Peyer's patch (tissue), 4 donors: Measurements from ENCODE around the gene RSPO1.

ENCODE experiments used
- POLR2A ChIP-seq, 2 donors: fragments of 450-650 bp; IDR thresholded peaks; one replicate each; pipeline ENCODE4 v1.5.1; 2017; ENCODE audit warnings: antibody characterized with exemption in 2 of 2, mild to moderate bottlenecking in 2 of 2, moderate library complexity in 2 of 2
- TF ChIP-seq, protein P1 (sequence below), 6 experiments: fragments of 450-650 bp in 4 of 6; fragments of 200-600 bp in 2 of 6; sonication (generic) in 1 of 6; IDR thresholded peaks; one replicate each; pipeline ENCODE4 v1.5.1; 2017 to 2019; ENCODE audit warnings: antibody characterized with exemption in 6 of 6, mild to moderate bottlenecking in 3 of 6, moderate library complexity in 1 of 6

DNA sequence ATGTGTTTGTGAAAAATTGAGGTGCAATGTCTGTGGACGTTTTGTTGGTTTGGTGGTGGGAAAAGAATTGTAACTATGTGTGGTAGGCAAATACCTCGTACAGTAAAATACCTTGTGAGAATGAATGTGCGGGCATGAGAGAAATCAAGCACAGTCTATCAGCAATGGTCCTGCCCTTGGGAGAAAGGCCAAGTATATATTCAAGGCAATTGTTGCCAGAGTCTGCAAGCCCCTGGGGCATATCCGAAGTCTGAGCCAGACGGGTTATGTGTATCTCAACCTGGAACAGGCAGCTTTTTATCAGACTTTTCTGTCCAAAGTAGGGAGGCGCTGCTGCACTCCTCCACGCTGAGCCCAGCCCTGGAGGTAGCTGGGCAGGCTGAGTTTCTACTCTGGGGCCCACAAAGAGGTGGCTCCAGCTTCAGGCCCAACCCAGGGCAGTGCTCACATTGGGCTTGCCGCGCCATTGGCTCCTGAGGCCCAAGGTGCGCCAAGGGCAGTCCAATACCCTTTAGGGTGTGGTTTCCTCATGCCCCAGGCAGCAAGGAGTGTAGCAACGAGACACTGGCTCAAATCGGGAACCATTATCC is 29.5 kb downstream of the RSPO1 start:
- TF ChIP-seq, protein P1, sequence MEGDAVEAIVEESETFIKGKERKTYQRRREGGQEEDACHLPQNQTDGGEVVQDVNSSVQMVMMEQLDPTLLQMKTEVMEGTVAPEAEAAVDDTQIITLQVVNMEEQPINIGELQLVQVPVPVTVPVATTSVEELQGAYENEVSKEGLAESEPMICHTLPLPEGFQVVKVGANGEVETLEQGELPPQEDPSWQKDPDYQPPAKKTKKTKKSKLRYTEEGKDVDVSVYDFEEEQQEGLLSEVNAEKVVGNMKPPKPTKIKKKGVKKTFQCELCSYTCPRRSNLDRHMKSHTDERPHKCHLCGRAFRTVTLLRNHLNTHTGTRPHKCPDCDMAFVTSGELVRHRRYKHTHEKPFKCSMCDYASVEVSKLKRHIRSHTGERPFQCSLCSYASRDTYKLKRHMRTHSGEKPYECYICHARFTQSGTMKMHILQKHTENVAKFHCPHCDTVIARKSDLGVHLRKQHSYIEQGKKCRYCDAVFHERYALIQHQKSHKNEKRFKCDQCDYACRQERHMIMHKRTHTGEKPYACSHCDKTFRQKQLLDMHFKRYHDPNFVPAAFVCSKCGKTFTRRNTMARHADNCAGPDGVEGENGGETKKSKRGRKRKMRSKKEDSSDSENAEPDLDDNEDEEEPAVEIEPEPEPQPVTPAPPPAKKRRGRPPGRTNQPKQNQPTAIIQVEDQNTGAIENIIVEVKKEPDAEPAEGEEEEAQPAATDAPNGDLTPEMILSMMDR (IDR thresholded peaks at IDR 0.05), result no peak
- no peak for TF ChIP-seq POLR2A (IDR thresholded peaks at IDR 0.05)
